Activated T-helper 2 cell treated with anti-CD3 and anti-CD28 coated beads, Interferon-gamma antibody, Interleukin-2, Interleukin-4, amounts not matched to agents 10 μg/mL and 5 μg/mL and 100 μg/mL, durations not matched to agents 14 hours and 24 hours and 36 hours (primary cell): Measurements from ENCODE around the gene LENG9. TPM values are rescaled to one million over a fixed set of nuclear protein-coding genes. Genes with fewer than 3 reads are reported as not detected.

Source experiments
- DNase-seq: peaks from one replicate; pipeline ENCODE4 v3.0.0; 2021; ENCODE audit warnings: low spot score
- H3K27ac Mint-ChIP-seq: one replicate; pipeline ENCODE4 v1.8.0; 2021; ENCODE audit warnings: mixed read lengths
- H3K27me3 Mint-ChIP-seq: one replicate; pipeline ENCODE4 v1.8.0; 2021; ENCODE audit warnings: low read depth, mixed read lengths
- H3K36me3 Mint-ChIP-seq: one replicate; pipeline ENCODE4 v1.8.0; 2021; ENCODE audit warnings: low read depth, mixed read lengths
- H3K4me1 Mint-ChIP-seq: one replicate; pipeline ENCODE4 v1.8.0; 2021; ENCODE audit warnings: low read depth, mixed read lengths
- H3K4me3 Mint-ChIP-seq: one replicate; pipeline ENCODE4 v1.8.0; 2021; ENCODE audit warnings: low read depth, mild to moderate bottlenecking, moderate library complexity, mixed read lengths
- H3K9me3 Mint-ChIP-seq: one replicate; pipeline ENCODE4 v1.8.0; 2021; ENCODE audit warnings: mixed read lengths
- intact Hi-C: fragments of 100-400 bp; cut with micrococcal nuclease; formaldehyde crosslinking; loops from one replicate; pipeline ENCODE4 v1.15.1; 2023
- total RNA-seq: library from RNA; stranded (reverse); gene quantifications from 2 replicates; pipeline ENCODE4 v1.2.3, GENCODE V29; 2022

The LENG9 gene
- total RNA-seq, 1 donor from 2014 or later, result 8.1 TPM

- H3K4me1 Mint-ChIP-seq, result peaks cover 14% of the 10 kb centered on the region
- peak; percentile 37 for DNase-seq
- peak overlapping the region; percentile 1 for H3K4me3 Mint-ChIP-seq
- intact Hi-C loops, result no loop called here
- peaks cover 27% of the 10 kb centered on the region for H3K27me3 Mint-ChIP-seq
- H3K9me3 Mint-ChIP-seq, result peaks cover 5% of the 10 kb centered on the region
- H3K27ac Mint-ChIP-seq, result peak overlapping the region; percentile 16
- H3K36me3 Mint-ChIP-seq, result no peaks in the 10 kb centered on the region
Measured at GRCh38 chr19:54418030-54418929, 45.3 kb downstream of the LENG9 start.

GRCh38 chr19:54416695-54417491, 46.7 kb downstream of the LENG9 start:
- Mint-ChIP-seq H3K4me3 (no peak overlapping the region), H3K9me3 (peaks cover 5% of the 10 kb centered on the region), H3K4me1 (peaks cover 14% of the 10 kb centered on the region), H3K36me3 (no peaks in the 10 kb centered on the region), H3K27ac (no peak overlapping the region), H3K27me3 (peaks cover 27% of the 10 kb centered on the region)
- no peak for DNase-seq
- intact Hi-C loops, result no loop called here

DNA sequence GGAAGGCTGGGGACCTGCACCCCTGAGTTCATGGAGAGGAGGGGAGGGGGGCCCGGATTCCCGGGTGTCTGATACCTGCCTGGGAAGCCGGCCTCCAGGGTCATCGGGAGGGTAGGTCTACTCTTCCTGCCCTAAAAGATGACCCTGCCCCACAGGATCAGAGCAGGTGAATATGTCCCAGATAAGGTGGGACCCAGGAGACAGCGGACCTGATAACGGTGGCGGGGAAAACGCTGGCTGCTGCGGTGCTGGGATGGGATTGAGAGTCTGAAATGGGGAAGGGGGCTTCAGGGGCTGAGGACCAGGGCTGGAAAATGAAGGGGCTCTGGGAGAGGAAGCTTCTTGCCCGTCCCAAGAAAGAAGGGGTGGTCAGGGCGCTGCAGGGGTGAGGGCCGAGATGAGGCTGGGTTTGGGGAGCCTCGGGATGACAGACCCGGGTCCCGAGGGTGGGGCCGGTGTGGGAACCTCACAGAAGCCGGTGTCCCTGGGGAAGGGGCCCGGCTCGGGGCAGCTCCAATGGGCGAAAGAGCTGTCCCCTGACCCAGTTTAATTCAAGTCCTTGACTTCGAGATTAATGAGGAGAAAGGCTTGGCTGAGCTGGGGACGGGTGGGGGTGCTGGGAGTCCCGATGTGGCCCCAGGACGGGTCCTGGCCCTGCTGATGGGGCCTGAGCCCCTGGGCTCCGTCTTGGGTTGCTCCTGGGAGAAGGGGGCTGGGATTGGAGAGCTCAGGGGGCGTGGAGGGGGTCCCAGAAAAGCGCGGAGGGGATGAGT, 47.5 kb downstream of the LENG9 start:
- Mint-ChIP-seq H3K27me3 (peaks cover 28% of the 10 kb centered on the region), H3K4me3 (no peak overlapping the region), H3K27ac (no peak overlapping the region), H3K9me3 (peaks cover 5% of the 10 kb centered on the region), H3K36me3 (no peaks in the 10 kb centered on the region), H3K4me1 (peaks cover 14% of the 10 kb centered on the region)
- intact Hi-C loops, result no loop called here
- DNase-seq, result no peak

DNA sequence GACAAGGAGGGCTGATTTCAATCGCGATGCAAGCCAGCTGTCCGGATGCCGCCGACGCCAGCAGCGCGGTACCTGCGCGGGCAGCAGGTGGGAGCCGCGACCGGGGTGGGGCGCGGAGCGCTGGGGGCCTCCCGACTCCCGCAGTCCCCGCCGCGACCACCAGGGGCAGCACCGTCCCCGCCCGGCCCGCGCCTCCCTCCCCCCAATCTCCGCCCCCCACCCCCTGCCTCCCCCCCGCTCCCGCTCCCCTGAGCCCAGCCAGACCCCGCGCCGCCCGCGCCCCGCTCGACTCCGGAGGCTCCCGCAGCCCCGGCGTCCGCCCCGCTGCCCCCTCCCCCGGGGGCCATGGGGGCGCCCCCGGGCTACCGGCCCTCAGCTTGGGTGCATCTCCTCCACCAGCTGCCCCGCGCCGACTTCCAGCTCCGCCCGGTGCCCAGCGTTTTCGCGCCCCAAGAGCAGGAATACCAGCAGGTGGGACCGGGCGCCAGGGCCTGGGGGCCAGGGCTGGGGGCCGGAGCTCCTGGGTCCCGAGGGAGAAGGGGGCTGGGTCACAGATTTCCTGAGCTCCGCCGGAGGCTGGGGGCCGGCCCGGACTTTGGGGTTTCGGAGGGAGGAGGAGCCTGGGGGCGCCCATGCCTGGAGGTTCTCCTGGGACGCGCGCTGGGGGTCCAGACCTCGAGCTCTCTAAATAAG, 48.2 kb downstream of the LENG9 start, which contains the start of gene TTYH1:
TTYH1 (plus strand) TSS at position 257 of the 693 bp plus-strand sequence; CDS start at position 346, 89 bp downstream.
- H3K4me3 Mint-ChIP-seq, result no peak within 1 kb of the TSS
- no peak for DNase-seq
- no peaks in the 10 kb centered on the region for H3K36me3 Mint-ChIP-seq
- peaks cover 14% of the 10 kb centered on the region for H3K4me1 Mint-ChIP-seq
- H3K9me3 Mint-ChIP-seq, result peaks cover 5% of the 10 kb centered on the region
- peaks cover 32% of the 10 kb centered on the region for H3K27me3 Mint-ChIP-seq
- intact Hi-C loops, result no loop called here
- H3K27ac Mint-ChIP-seq, result no peak within 1 kb of the TSS

- Mint-ChIP-seq H3K36me3 (no peaks in the 10 kb centered on the region), H3K4me1 (peaks cover 14% of the 10 kb centered on the region), H3K27ac (no peak overlapping the region), H3K4me3 (no peak overlapping the region), H3K9me3 (peaks cover 8% of the 10 kb centered on the region), H3K27me3 (peaks cover 32% of the 10 kb centered on the region)
- DNase-seq, result no peak
- intact Hi-C loops, result no loop called here
Measured at GRCh38 chr19:54414156-54414555, 49.4 kb downstream of the LENG9 start.

DNA sequence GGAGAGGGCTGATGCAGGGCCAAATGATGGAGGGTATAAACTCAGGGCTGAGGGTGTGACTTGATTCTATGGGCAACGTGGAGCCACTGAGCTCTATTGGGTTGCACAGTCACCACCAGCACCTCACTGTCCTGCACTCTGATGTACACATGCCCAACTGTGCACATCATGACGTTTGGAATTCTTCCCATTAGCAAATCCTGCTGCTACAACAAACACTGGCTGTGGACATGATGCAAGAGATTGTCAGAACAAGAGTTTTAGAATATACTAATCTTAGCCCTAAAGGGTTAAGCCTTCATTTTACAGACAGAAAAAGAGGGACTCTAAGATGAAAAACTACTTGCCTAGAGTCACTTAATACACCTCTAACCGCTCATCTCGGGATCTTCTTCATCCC, 50.7 kb downstream of the LENG9 start:
- Mint-ChIP-seq H3K27ac (no peak overlapping the region), H3K27me3 (peaks cover 32% of the 10 kb centered on the region), H3K4me3 (no peak overlapping the region), H3K9me3 (peaks cover 14% of the 10 kb centered on the region), H3K4me1 (peaks cover 9% of the 10 kb centered on the region), H3K36me3 (peaks cover 3% of the 10 kb centered on the region)
- intact Hi-C loops, result no loop called here
- no peak for DNase-seq

Other genes with a start within 250 kb of the LENG9 start
- gene LILRB3, start 240.8 kb downstream of the LENG9 start, total RNA-seq, result 0.64 TPM in 1 of 2 replicates, not detected in the other
- not detected in 2 replicates for gene LILRA6, start 221.0 kb downstream of the LENG9 start, total RNA-seq
- 0.05 TPM in 1 of 2 replicates, not detected in the other for gene LILRB5, start 206.5 kb downstream of the LENG9 start, total RNA-seq
- not detected in 2 replicates for gene LILRB2, start 182.7 kb downstream of the LENG9 start, total RNA-seq
- gene LILRA5, start 150.6 kb downstream of the LENG9 start, total RNA-seq, result not detected in 2 replicates
- not detected in 2 replicates for gene LILRA4, start 124.6 kb downstream of the LENG9 start, total RNA-seq
- gene LAIR1, start 98.8 kb downstream of the LENG9 start, total RNA-seq, result 8.8 and 10.8 TPM in 2 replicates
- gene TTYH1, start 48.3 kb downstream of the LENG9 start, total RNA-seq, result 0.50 TPM in 1 of 2 replicates, not detected in the other
- gene LENG8, start 14.6 kb downstream of the LENG9 start, total RNA-seq, result 203 and 209 TPM in 2 replicates
- 1.0 TPM in 1 of 2 replicates, not detected in the other for gene CDC42EP5, start 9.5 kb upstream of the LENG9 start, total RNA-seq
- 76.8 and 77.7 TPM in 2 replicates for gene LAIR2, start 39.1 kb upstream of the LENG9 start, total RNA-seq
- gene LILRA2, start 110.0 kb upstream of the LENG9 start, total RNA-seq, result not detected in 2 replicates
- gene LILRA1, start 129.9 kb upstream of the LENG9 start, total RNA-seq, result not detected in 2 replicates
- gene LILRB1, start 166.7 kb upstream of the LENG9 start, total RNA-seq, result not detected in 2 replicates
- 0.32 and 0.46 TPM in 2 replicates for gene LILRB4, start 199.2 kb upstream of the LENG9 start, total RNA-seq